HG03025 (cell line): ENCODE results near the gene TCF19.

ENCODE experiments used
- ATAC-seq: cut with Tn5 transposase; IDR thresholded peaks from one replicate; pipeline ENCODE4 v1.9.1; 2021; ENCODE audit warnings: mild to moderate bottlenecking, moderate library complexity; ENCODE audit not compliant: unreplicated experiment, low FRiP score

TCF19 gene, protein sequence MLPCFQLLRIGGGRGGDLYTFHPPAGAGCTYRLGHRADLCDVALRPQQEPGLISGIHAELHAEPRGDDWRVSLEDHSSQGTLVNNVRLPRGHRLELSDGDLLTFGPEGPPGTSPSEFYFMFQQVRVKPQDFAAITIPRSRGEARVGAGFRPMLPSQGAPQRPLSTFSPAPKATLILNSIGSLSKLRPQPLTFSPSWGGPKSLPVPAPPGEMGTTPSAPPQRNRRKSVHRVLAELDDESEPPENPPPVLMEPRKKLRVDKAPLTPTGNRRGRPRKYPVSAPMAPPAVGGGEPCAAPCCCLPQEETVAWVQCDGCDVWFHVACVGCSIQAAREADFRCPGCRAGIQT

DNA sequence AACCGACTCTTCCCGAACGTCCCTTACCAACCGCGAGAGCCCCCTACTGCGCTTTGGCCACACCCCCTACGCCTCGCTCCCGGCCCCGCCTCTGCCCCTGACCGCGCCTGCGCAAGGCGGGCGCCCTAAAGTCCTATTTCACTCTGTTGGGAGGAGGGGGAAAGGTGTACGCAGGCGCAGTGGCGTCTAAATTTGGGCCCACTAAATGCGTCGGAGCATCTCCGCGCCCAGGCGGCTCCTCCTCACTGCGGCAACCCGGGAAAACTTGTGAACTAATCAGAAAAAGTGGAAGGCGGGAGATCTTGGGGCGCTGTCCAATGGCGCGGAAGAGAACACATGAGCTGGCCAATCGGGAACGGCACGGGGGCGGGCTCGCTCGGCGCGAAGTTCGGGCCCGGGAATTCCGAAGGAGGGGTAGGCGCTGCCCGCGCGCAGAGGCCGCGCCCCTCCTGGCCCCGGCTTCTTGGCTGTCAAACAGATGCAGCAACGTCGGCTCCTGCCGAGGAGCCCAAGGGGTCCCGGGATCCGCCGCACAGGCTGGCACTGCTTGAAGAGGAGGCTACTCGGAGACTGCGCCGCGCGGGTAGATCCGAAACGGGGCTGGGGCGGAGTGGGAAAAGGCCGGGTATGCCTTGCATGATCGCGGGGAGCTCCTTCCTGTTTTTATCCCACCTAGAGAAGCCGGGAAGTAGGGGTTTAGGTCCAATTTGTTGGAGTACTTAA lies at the start of gene TCF19:
Gene TCF19, plus strand, starts transcription at position 450 of the 723 bp plus-strand sequence. CDS start 881 bp downstream, outside the sequence.
- ATAC-seq = peak; percentile 86

DNA sequence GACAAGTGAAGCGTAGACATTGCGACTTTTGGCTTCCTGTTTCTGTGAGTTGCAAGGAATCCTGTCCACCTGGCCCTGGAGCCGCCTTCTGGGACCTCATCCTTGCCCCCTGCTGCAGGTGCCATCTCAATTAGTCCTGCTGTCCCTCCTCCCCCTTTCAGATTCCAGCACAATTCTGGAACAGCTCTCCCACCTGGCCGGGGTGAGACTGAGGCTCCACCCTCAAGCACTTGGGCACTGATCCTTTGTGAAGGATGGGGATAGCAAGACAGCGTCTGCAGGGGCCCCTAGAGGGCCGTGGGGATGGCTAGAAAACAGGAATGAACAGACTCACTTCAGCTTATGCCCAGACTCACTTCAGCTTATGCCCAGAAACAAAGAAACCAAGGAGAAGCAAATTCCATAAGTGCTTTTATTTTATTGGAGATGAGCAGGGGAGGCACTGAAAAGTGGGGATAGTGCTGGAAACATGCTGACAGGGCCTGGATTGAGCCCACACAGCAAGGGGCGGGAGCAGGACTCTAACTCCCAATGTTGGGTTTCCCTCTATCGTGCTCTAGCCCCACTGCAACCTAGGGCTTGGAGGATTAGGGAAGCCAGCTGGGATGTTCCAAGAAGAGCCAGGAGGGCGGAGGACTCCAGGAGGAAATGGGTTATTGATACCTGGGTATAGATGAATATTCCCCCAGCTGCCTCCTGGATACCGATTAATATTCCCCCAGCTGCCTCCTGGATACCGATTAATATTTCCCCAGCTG lies 47.4 kb upstream of the TCF19 start:
- ATAC-seq = no peak

DNA sequence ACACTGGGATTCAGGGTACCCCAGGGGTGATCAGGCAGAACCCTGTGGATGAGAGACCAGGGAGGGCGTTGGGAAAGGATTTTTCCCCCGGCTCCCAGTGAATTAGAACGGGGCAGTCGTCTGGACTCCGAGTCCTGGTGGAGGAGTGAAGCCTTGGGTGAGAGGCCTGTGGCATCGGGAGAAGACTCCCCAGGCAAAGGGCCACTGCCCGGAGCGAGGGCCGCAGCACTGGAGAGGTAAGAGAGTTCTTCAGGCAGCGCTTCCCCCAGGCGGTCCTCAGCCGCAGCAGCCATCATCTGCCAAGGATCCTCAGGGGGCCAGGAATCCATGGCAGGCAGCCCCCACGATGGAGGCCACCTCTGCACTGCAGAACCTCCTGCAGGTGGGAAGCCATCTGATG lies 46.7 kb upstream of the TCF19 start:
- ATAC-seq = no peak

- no peak for ATAC-seq
Observed at GRCh38 chr6:31112478-31112877, 45.9 kb upstream of the TCF19 start, which contains the start of gene C6orf15. Gene C6orf15, minus strand, starts transcription at chr6:31112575. Its CDS starts 20 bp downstream, at chr6:31112555.

GRCh38 chr6:31113861-31114540 lies 44.4 kb upstream of the TCF19 start:
- no peak for ATAC-seq

- ATAC-seq = no peak
Observed at GRCh38 chr6:31114541-31114878, 43.9 kb upstream of the TCF19 start, which contains the start of gene PSORS1C1. Gene PSORS1C1, plus strand, starts transcription at chr6:31114800. Its CDS starts 14,833 bp downstream, at chr6:31129633.

DNA sequence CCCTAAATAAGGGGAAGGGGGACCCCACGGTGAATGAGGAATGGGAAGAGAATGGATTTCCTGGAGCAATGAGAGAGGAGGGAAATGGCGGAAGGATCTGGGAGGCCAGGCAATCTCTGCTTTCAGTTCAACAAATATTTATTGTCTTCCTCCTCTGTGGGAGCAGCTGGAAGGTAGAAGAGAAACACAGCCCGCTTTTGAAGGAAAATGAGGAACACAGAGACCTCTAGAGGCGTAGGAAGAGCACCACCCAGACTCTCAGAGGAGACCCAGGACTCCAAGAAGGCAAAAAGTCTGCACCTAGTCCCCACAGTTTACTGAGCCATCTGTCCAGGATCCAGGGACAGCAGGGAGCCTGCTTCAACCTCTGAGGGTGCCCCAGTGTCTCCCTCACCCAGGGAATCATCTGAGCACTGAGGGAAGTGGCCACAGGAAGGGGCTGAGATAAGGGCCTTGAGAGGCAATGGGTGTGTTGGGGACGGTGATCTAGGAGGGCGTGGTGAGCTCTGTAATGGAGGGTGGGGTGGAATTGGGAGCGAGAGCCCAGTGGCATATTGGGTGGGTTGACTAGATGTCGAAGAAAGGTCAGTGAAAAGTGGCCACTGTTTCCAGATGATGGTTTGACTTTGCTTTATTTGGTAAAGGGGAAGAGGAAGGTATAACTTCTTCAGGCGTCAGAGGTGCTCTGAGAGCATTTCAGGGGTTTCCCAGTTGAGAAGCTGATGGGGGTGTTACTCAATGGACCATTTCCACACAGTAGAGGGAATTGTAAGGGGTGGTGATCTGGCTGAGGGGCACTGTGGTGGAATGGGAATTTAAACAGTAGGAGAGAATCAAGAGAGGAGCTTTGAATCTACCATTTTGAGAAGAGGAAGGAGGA lies 43.2 kb upstream of the TCF19 start:
- ATAC-seq = no peak

DNA sequence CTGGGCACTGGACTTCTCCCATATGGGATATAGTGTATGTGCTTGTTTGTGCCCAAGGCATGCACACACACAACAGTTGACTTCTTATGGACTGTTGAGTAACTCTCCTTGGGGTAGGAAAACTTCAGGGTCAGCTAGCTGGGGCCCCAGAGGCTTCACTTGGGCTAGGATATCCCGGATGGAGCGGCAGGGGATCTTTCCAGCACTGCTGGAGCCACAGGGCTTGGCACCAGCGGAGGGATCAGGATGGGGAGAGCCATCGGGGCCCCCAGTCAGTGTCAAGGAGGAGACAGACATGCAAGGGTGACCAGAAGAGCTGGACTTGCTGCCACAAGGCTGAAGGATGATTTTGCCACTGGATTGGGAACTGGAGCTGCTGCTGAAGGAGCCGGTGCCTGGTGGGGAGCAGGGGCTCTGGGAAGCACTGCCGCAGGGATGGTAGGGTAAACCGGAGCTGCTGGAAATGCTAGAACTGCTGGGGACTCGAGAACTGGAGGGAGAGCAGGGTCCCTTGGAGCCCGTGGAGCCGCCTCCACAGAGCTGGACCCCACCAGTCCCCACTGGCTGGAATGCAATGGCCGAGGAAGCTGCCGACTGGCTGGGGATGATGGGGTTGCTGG lies 42.3 kb upstream of the TCF19 start:
- no peak for ATAC-seq

DNA sequence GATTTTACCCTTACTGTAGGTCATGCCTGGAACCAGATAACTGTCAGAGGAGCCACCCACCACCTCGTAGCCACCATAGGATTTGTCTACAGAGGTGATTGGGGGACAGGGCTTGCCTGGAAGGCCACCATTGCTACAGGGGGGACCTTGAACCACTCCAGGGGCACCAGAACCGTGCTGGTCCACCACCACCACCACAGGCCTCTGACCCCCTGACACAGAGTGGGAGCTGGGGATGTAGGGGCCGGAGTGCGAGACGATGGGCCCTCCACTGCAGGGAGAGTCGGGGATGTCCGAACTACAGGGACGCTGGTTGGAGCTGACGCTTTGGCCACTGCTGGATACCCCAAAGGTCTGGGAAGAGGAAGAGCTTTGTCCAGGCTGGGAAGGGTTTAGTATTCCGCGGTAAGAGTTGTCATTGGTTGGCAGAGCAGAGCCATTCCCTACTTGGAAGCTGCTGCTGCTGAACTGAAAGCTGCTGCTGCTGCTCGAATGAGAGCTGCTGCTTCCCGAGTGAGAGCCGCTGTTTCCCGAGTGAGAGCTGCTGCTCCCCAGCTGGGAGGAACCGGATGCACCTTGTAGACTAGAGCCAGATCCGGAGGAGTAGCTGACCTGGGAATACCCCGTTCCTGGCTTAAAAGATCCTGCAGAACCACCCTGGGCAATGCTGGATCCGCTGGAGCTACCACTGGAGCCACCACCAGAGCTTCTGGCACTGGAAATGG lies 41.6 kb upstream of the TCF19 start:
- ATAC-seq = no peak

- ATAC-seq = no peak
Observed at GRCh38 chr6:31118178-31118577, 40.2 kb upstream of the TCF19 start.

DNA sequence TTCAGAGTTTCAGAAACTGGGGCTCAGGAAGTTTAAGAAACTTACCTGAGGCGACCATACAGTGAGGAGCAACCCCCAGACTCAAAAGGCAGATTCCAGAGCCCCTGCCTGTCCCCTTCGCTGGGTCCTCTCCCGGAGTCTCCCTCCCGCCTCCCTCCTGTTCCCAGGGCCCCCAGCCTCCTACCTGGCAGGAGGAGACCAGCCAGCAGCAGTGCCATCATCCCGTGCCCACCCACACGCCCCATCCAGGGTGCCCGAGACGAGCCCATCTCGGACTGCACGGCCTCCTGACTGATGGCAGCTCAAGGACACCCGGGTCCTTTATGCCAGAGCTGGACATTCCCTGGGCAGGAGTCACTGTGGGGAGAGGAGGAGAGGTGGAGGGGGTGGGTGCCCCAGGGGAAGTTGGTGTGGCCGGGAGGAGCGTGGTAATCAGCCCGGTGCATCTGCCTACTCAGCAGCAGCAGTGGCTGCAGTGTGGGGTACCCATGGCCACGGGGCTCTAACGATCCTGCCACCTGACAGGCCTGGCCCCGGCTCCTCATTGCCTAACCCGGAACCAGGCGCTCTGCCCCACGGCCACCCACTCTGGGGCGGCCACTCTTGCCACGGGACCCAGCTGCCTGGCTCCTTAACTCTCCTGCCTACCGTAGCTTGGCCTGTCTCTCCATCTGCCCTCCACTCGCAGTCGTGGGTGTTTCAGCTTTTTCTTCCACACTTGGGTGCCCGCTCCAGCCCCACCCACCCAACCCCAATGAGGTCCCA lies 38.1 kb upstream of the TCF19 start, which contains the start of gene CDSN:
Gene CDSN, minus strand, starts transcription at position 296 of the 765 bp plus-strand sequence. Its CDS starts 27 bp downstream, at position 269.
- ATAC-seq = no peak

- ATAC-seq = no peak
Observed at GRCh38 chr6:31121131-31121790, 37.1 kb upstream of the TCF19 start.

DNA sequence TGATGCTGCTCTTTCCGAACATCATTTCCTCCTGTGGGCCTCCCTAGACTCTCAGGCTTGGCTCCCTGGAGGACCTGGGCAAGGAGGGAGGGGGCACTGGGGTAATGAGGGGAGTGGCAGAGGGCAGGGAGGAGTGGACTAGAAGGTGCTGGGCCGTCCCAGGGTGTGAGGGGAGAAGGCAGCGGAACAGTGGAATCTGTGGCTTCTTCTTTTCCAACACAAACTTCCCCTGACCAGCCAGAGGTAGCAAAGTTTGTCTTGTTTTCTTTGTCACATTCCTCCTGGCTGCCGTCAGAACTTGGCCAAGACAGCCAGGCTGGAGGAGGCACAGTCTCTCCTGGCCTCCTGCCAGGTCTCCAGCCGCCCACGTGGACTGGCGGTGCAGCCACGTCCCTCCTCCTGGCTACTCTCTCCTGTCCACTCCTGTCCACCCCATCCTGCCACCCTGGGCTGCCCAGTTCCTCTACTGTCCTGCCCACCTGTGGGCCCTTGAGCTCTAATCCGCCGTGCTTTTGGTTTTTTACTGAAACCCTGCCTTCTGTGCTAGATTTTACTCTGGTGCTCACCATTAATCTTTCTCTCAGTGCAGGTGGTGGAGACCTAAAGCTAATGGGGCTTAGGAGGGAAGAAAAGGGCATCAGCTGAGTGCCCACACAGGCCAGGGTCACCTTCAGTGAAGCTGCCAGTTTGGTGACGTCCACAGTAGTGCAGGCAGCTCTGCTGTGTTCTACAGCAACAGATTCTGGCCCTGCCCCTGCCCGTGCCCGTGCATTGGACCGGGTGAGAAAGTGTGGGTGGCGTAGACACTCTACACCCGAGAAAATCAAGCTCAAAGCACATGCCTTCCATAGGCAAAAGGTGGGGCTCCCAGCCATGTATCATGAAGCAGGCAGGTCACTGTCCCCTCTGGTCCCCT lies 35.3 kb upstream of the TCF19 start:
- ATAC-seq = no peak

DNA sequence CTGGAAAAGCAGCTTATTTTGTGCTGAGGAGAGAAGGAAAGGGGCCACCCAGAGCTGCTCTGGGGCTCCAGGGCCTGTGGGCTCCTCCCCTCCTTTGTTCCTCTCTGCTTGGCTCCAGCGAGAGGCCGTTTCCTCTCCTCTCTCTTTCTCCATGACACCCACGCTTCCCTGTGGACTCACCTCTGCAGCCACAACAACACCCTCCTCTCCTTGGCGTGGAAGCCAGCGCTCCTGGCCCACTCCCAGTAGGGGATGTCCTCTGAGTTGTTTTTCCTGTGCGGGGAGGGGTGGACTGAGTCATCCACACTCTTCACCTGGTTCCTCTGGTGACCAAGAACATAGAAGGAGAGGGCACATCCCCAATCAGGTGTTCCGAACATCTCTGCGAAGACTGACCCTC lies 33.2 kb upstream of the TCF19 start:
- ATAC-seq = no peak

GRCh38 chr6:31125586-31126363 lies 32.6 kb upstream of the TCF19 start:
- ATAC-seq = no peak
